Activated T-cell treated with anti-CD3 and anti-CD28 coated beads, Interleukin-2, amount 50 U/mL, for 24 hours (primary cell): ENCODE results near the gene B4GALNT4.
A peak's percentile ranks its signal among the peaks of the same experiment; 100 is the strongest.
"Not testable (repeated sequence)": the region's sequence is repeated elsewhere in the genome, so short reads cannot be mapped to it uniquely, and the experiment has no call there.

Source experiments
- DNase-seq: peaks from one replicate; pipeline ENCODE4 v3.0.0-alpha.2; 2020
- H3K27ac Mint-ChIP-seq: 2 replicates; pipeline ENCODE4 v1.8.0; 2020; ENCODE audit warnings: mild to moderate bottlenecking, mixed read lengths
- H3K27me3 Mint-ChIP-seq: 2 replicates; pipeline ENCODE4 v1.8.0; 2020; ENCODE audit warnings: mixed read lengths
- H3K36me3 Mint-ChIP-seq: 2 replicates; pipeline ENCODE4 v1.8.0; 2020; ENCODE audit warnings: low read depth, mixed read lengths
- H3K4me1 Mint-ChIP-seq: 2 replicates; pipeline ENCODE4 v1.8.0; 2020; ENCODE audit warnings: low read depth, mixed read lengths
- H3K4me3 Mint-ChIP-seq: 2 replicates; pipeline ENCODE4 v1.8.0; 2020; ENCODE audit warnings: mild to moderate bottlenecking, moderate library complexity, mixed read lengths
- H3K9me3 Mint-ChIP-seq: 2 replicates; pipeline ENCODE4 v1.8.0; 2020; ENCODE audit warnings: mixed read lengths

The B4GALNT4 gene

GRCh38 chr11:406796-407650 lies 37.7 kb downstream of the B4GALNT4 start:
- peak; percentile 92 for DNase-seq
- peak overlapping the region; percentile 52 for H3K4me3 Mint-ChIP-seq
- H3K27ac Mint-ChIP-seq = peak overlapping the region; percentile 50
- no peaks in the 10 kb centered on the region for H3K27me3 Mint-ChIP-seq
- peaks cover 11% of the 10 kb centered on the region for H3K4me1 Mint-ChIP-seq
- no peaks in the 10 kb centered on the region for H3K36me3 Mint-ChIP-seq
- H3K9me3 Mint-ChIP-seq = no peaks in the 10 kb centered on the region

DNA sequence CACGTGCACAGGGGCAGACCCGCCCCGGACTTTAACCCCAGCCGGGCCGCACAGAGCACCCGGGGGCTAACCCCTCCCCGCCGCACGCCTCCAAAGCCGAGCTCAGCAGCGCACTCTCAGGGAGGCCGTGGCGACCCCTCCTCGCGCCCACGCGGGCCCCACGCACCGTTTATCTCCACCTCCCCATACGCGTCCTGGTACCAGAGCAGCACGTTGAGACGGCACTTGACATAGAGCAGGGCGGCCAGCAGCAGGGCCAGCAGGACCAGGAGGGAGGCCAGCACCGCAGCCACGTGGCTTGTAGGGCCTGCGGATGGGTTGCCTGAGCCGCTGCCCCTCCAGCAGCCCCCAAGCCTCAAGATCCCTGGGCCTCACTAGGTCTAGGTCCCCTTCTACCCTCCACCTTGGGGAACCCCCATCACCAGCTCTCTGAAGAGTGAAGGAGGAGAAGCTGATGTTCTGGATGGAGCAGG lies 38.4 kb downstream of the B4GALNT4 start:
- Mint-ChIP-seq H3K4me1 (peaks cover 13% of the 10 kb centered on the region), H3K27me3 (no peaks in the 10 kb centered on the region), H3K4me3 (no peak overlapping the region), H3K27ac (peak overlapping the region; percentile 40), H3K36me3 (no peaks in the 10 kb centered on the region), H3K9me3 (no peaks in the 10 kb centered on the region)
- DNase-seq = no peak

DNA sequence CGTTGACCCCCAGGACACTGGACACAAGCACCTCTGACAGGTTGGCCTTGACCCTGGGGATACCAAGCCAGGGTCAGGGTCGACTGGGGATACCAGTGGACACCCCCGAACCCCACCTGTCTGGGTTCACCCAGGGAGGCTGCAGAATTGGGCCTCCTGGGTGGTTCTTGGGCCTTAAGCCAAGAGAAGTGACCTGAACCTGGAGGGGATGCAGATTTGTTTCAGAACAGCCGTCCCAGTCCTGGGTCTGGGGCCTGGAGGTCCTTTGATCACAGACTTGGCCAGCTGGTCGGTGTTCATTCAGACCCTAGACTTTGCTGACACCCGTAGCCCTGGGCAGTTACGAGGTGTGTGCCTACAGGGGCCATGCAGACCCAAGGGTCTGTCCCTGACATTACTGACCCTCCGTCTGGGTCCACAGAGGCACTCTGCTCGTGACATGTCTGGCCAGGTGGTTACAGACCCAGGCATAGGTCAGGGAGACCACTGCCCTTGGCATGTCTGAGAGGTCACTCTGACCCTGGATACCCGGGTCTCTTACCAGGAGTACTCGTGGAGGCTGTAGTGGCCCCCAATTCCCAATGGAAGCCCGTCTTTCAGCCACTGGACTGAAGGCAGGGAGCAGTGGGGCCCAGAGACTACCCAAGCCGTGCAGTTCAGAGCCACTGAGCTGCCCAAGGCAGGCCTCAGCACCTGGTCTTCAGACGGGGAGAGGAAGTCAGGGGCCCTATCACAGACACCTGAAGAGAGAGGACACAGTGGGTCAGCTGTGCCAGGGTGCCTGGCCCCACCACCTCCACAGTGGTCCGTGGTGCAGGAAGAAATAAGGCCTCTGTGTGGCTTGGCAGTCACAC lies 39.1 kb downstream of the B4GALNT4 start:
- no peak overlapping the region for H3K4me3 Mint-ChIP-seq
- no peaks in the 10 kb centered on the region for H3K36me3 Mint-ChIP-seq
- no peaks in the 10 kb centered on the region for H3K9me3 Mint-ChIP-seq
- no peak for DNase-seq
- H3K27ac Mint-ChIP-seq = no peak overlapping the region
- H3K27me3 Mint-ChIP-seq = no peaks in the 10 kb centered on the region
- H3K4me1 Mint-ChIP-seq = peaks cover 20% of the 10 kb centered on the region

DNA sequence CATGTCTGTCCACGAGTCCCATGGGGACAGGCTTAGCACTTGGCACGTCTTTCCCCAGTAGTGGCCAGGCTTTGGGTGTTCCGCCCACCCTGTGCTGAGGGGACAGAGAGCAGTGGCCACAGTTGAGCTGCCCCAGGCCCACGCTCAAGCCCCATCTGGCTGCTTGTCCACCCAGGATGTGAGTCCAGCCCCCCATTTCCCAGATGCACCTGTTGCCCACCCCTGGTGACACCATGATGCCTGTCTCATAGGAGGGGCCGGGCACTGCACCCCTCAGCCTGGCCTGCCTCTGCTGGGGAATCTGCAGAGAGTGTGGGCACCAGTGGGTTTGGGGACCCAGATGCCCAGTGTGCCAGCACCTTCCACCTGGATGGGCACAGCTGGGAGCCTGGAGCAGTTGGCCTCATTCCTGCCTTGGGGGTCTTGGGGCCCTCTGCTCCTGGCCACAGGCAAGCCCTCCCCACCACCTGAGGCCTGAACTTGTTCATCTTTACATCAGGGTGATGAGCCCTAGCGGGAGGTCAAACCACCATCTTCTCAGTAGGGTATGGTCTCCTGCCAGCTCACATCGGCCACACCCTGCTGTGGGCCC lies 39.8 kb downstream of the B4GALNT4 start:
- DNase-seq = no peak
- Mint-ChIP-seq H3K27me3 (no peaks in the 10 kb centered on the region), H3K4me3 (no peak overlapping the region), H3K4me1 (peaks cover 20% of the 10 kb centered on the region), H3K27ac (no peak overlapping the region), H3K36me3 (no peaks in the 10 kb centered on the region), H3K9me3 (no peaks in the 10 kb centered on the region)

GRCh38 chr11:409600-410483 lies 40.5 kb downstream of the B4GALNT4 start:
- Mint-ChIP-seq H3K4me1 (peaks cover 27% of the 10 kb centered on the region), H3K4me3 (no peak overlapping the region), H3K9me3 (no peaks in the 10 kb centered on the region), H3K36me3 (no peaks in the 10 kb centered on the region), H3K27me3 (no peaks in the 10 kb centered on the region), H3K27ac (no peak overlapping the region)
- no peak for DNase-seq

GRCh38 chr11:410711-411110 lies 41.4 kb downstream of the B4GALNT4 start:
- H3K27me3 Mint-ChIP-seq, H3K9me3 Mint-ChIP-seq, H3K27ac Mint-ChIP-seq, H3K4me3 Mint-ChIP-seq, H3K36me3 Mint-ChIP-seq: not testable (repeated sequence)
- H3K4me1 Mint-ChIP-seq = peaks cover 34% of the 10 kb centered on the region
- DNase-seq = peak; percentile 20

GRCh38 chr11:411520-411919 lies 42.2 kb downstream of the B4GALNT4 start:
- not testable (repeated sequence) for H3K9me3 Mint-ChIP-seq, H3K27ac Mint-ChIP-seq, H3K27me3 Mint-ChIP-seq, H3K36me3 Mint-ChIP-seq, H3K4me3 Mint-ChIP-seq
- peak; percentile 11 for DNase-seq
- peaks cover 40% of the 10 kb centered on the region for H3K4me1 Mint-ChIP-seq

DNA sequence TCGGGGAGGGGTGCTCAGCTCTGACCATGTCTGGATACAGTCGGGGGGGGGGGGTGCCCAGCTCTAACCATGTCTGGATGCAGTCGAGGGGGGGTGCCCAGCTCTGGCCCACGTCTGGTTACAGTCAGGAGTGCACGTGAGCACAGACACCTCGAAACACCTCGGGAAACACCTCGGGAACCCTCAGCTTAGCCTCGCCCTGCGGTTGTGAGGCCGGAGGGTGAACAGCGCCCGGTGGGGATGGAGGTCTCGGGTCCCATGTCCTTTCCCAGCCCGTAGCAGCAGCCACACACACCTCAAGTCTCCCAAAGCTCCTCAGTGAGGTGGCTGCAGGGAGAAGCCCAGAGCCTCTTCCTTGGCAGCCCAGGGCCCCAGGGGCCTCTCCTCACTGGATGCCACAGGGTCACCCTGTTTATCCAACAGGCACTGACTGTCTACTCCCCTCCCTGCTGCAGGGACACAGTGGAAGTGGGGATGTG lies 43.4 kb downstream of the B4GALNT4 start:
- Mint-ChIP-seq H3K36me3 (no peaks in the 10 kb centered on the region), H3K27me3 (no peaks in the 10 kb centered on the region), H3K27ac (no peak overlapping the region), H3K9me3 (no peaks in the 10 kb centered on the region), H3K4me3 (no peak overlapping the region), H3K4me1 (peaks cover 39% of the 10 kb centered on the region)
- DNase-seq = no peak

DNA sequence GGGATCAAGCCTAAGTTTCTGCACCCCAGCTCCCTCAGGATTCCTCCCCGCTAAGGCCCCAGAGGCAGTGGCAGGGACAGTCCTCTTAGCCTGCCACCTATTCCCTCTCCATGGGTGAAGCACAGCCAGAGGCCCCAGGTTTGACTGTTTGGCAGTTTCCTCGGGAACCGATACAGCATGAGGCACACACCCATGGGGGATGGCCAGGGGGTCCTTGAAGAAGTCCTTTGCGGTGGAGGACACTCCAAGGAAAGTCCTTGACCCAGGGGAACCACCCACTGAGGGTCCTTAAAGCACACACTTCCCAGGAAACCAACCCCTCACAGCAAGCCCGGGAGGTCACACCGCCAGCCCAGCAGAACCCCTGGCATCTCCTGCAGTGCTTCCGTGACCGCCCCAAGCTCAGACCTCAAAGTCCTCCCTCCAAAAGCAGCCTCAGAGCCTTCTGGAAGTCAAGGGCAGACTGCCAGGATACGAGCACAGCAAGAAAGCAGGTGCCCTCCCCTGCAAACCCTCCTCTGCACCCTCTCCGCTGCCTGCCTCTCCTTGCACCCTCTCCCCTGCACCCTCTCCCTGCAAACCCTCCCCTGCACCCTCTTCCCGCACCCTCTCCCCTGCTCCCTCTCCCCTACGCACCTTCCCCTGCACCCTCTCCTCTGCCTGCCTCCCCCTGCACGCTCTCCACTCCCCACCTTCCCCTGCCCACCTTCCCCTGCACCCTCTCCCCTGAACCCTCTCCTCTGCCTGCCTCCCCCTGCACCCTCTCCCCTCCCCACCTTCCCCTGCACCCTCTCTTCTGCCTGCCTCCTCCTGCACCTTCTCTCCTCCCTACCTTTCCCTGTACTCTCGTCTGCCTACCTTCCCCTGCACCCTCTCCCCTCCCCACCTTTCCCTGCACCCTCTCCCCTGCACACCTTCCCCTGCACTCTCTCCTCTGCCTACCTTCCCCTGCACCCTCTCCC lies 44.1 kb downstream of the B4GALNT4 start:
- Mint-ChIP-seq H3K4me1 (peaks cover 36% of the 10 kb centered on the region), H3K4me3 (peak overlapping the region; percentile 23)
- DNase-seq = peak; percentile 42

GRCh38 chr11:414318-414857 lies 45.1 kb downstream of the B4GALNT4 start:
- H3K27ac Mint-ChIP-seq = peak overlapping the region; percentile 91
- H3K4me1 Mint-ChIP-seq = peaks cover 36% of the 10 kb centered on the region
- H3K36me3 Mint-ChIP-seq = no peaks in the 10 kb centered on the region
- H3K9me3 Mint-ChIP-seq = no peaks in the 10 kb centered on the region
- H3K27me3 Mint-ChIP-seq = no peaks in the 10 kb centered on the region
- DNase-seq = no peak
- H3K4me3 Mint-ChIP-seq = peak overlapping the region; percentile 78

More for the DNA sequence above, 44.1 kb downstream of the B4GALNT4 start:
- Mint-ChIP-seq H3K27ac (peak overlapping the region; percentile 47), H3K36me3 (no peaks in the 10 kb centered on the region), H3K27me3 (no peaks in the 10 kb centered on the region), H3K9me3 (no peaks in the 10 kb centered on the region)

DNA sequence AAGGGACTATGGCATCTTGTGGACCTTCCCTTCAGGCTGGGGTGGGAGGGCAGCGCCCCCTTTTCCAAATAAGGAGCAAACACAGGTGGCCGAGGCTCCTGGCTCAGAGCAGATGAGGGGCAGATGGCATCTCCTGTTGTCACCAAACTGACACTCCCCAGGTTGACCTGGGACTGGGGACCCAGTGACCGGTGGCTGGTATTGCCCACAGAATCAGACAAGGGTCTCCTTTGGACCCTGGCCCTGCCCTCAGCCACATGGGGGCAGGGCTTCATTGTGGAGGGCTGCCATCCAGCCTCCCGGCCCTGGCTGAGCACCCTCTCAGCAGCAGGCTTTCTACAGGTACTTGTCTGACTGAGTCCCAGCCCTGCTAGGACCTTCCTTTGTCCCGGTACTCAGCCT lies 46.3 kb downstream of the B4GALNT4 start:
- peak; percentile 62 for DNase-seq
- Mint-ChIP-seq H3K27ac (peak overlapping the region; percentile 91), H3K27me3 (no peaks in the 10 kb centered on the region), H3K4me3 (peak overlapping the region; percentile 78), H3K4me1 (peaks cover 33% of the 10 kb centered on the region), H3K36me3 (no peaks in the 10 kb centered on the region), H3K9me3 (no peaks in the 10 kb centered on the region)

- H3K4me1 Mint-ChIP-seq = peaks cover 33% of the 10 kb centered on the region
- no peaks in the 10 kb centered on the region for H3K27me3 Mint-ChIP-seq
- H3K9me3 Mint-ChIP-seq = no peaks in the 10 kb centered on the region
- H3K4me3 Mint-ChIP-seq = peak overlapping the region; percentile 78
- no peaks in the 10 kb centered on the region for H3K36me3 Mint-ChIP-seq
- peak overlapping the region; percentile 91 for H3K27ac Mint-ChIP-seq
- DNase-seq = no peak
These were observed 46.9 kb downstream of the B4GALNT4 start for GRCh38 chr11:416051-416756.
